ENCODE measurements around the gene MESD. TPM values are rescaled to one million over a fixed set of nuclear protein-coding genes. Genes with fewer than 3 reads are reported as not detected.

Gene MESD
- total RNA-seq, 1 donor, result 24.2 TPM

GRCh38 chr15:81007428-81008064, 17.9 kb upstream of the MESD start:
- no peak for TF ChIP-seq CTCF (IDR thresholded peaks at IDR 0.05; ENCODE audit: insufficient read depth, low read depth, low read length)
- no peak for DNase-seq (ENCODE audit: low read depth)
- H3K4me3 ChIP-seq (ENCODE audit: low read depth, low read length), result no peak overlapping the region

- no peak for TF ChIP-seq CTCF (IDR thresholded peaks at IDR 0.05; ENCODE audit: insufficient read depth, low read depth, low read length)
- no peak overlapping the region for H3K4me3 ChIP-seq (ENCODE audit: low read depth, low read length)
- no peak for DNase-seq (ENCODE audit: low read depth)
Observed at GRCh38 chr15:81006124-81006523, 16.5 kb upstream of the MESD start.

- H3K4me3 ChIP-seq (ENCODE audit: low read depth, low read length), result peak overlapping the region; percentile 89
- TF ChIP-seq CTCF (IDR thresholded peaks at IDR 0.05; ENCODE audit: insufficient read depth, low read depth, low read length), result no peak
- no peak for DNase-seq (ENCODE audit: low read depth)
Observed at GRCh38 chr15:81003097-81003350, 13.4 kb upstream of the MESD start.

- no peak for TF ChIP-seq CTCF (IDR thresholded peaks at IDR 0.05; ENCODE audit: insufficient read depth, low read depth, low read length)
- H3K4me3 ChIP-seq (ENCODE audit: low read depth, low read length), result peak overlapping the region; percentile 89
- DNase-seq (ENCODE audit: low read depth), result no peak
Observed at GRCh38 chr15:81002331-81003096, 12.9 kb upstream of the MESD start.

- no peak for TF ChIP-seq CTCF (IDR thresholded peaks at IDR 0.05; ENCODE audit: insufficient read depth, low read depth, low read length)
- H3K4me3 ChIP-seq (ENCODE audit: low read depth, low read length), result peak overlapping the region; percentile 89
- DNase-seq (ENCODE audit: low read depth), result no peak
Observed at GRCh38 chr15:81002009-81002330, 12.4 kb upstream of the MESD start.

GRCh38 chr15:81001152-81002008, 11.8 kb upstream of the MESD start:
- TF ChIP-seq CTCF (IDR thresholded peaks at IDR 0.05; ENCODE audit: insufficient read depth, low read depth, low read length), result no peak
- peak; percentile 48 for DNase-seq (ENCODE audit: low read depth)
- peak overlapping the region; percentile 89 for H3K4me3 ChIP-seq (ENCODE audit: low read depth, low read length)

All from fibroblast of villous mesenchyme (primary cell).